ENCODE results near the gene TEX36.
"Not testable (repeated sequence)": the region's sequence is repeated elsewhere in the genome, so short reads cannot be mapped to it uniquely, and the experiment has no call there.

TEX36 gene, protein sequence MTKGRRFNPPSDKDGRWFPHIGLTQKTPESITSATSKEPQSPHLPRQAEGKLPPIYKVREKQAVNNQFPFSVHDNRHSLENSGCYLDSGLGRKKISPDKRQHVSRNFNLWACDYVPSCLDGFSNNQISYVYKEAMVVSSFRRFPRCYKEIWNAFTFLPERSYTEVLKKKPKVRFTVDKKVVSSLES

GRCh38 chr10:125683063-125683462 is at the start of gene TEX36:
TEX36 (minus strand) TSS chr10:125683163; CDS start chr10:125682989, 174 bp downstream.
- DNase-seq (ENCODE audit: low read depth in 1 of 2, low spot score in 1 of 2), result no peak

- no peak for DNase-seq (ENCODE audit: low read depth in 1 of 2, low spot score in 1 of 2)
Observed at GRCh38 chr10:125727436-125727835, 44.5 kb upstream of the TEX36 start.

GRCh38 chr10:125726914-125727313 is 44.0 kb upstream of the TEX36 start:
- DNase-seq (ENCODE audit: low read depth in 1 of 2, low spot score in 1 of 2), result no peak

GRCh38 chr10:125722811-125723210 is 39.8 kb upstream of the TEX36 start:
- DNase-seq (ENCODE audit: low read depth in 1 of 2, low spot score in 1 of 2), result no peak

GRCh38 chr10:125721035-125721434 is 38.1 kb upstream of the TEX36 start:
- no peak for DNase-seq (ENCODE audit: low read depth in 1 of 2, low spot score in 1 of 2)

- no peak for DNase-seq (ENCODE audit: low read depth in 1 of 2, low spot score in 1 of 2)
Observed at GRCh38 chr10:125720002-125720382, 37.0 kb upstream of the TEX36 start.

GRCh38 chr10:125719173-125720001 is 36.4 kb upstream of the TEX36 start, which contains the start of gene EDRF1:
EDRF1 (plus strand) TSS chr10:125719709; CDS start chr10:125719808, 99 bp downstream.
- DNase-seq (ENCODE audit: low read depth in 1 of 2, low spot score in 1 of 2), result peak; percentile 97 to 98

- DNase-seq (ENCODE audit: low read depth in 1 of 2, low spot score in 1 of 2), result not testable (repeated sequence)
Observed at GRCh38 chr10:125714728-125715127, 31.8 kb upstream of the TEX36 start.

- DNase-seq (ENCODE audit: low read depth in 1 of 2, low spot score in 1 of 2), result no peak
Observed at GRCh38 chr10:125711110-125711750, 28.3 kb upstream of the TEX36 start.

GRCh38 chr10:125709553-125710474 is 26.9 kb upstream of the TEX36 start:
- DNase-seq (ENCODE audit: low read depth in 1 of 2, low spot score in 1 of 2), result no peak

- DNase-seq (ENCODE audit: low read depth in 1 of 2, low spot score in 1 of 2), result no peak
Observed at GRCh38 chr10:125708971-125709503, 26.1 kb upstream of the TEX36 start.

DNA sequence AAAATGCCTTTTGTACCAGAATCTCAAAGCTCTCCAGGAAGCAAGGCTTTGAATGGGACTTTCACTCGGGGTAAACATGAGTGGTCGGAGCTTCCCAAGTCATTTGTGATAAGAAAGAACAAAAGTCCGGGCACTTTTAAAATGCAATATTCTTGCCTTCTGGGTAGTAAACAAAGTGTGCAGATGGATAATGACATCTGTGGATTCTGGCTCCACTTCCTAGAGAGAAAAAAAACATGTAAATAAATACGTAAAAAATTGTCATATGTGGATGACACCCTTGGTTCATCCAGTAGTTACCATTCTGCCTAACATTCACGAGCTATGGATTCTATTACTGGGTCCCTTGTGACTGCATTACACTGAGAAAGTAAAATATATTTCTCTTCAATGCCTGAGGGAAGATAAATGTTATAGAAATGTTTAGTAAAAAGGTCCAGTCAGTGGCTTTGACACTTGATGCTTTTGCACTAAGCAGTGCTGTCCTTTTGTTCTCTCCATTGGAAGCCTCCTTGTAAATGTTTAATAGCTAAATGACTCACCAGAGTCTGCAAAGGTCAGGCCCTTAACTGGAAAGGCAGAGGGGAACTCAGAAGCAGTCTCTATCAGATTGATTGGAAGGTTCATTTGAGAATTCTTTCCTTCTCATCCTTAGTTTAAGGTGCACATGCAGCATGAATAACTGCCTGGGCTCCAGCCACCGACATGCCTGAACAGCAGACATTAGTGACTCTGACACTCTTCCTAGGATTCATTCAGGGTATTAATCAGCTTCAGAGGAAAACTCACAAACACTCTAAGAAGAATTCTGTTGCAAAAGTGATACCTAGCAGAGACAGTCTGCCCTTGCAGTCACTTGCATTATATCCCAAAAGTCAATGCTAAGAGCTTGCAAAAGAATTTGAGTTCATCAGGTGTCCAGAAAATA is 24.8 kb upstream of the TEX36 start:
- no peak for DNase-seq (ENCODE audit: low read depth in 1 of 2, low spot score in 1 of 2)

DNA sequence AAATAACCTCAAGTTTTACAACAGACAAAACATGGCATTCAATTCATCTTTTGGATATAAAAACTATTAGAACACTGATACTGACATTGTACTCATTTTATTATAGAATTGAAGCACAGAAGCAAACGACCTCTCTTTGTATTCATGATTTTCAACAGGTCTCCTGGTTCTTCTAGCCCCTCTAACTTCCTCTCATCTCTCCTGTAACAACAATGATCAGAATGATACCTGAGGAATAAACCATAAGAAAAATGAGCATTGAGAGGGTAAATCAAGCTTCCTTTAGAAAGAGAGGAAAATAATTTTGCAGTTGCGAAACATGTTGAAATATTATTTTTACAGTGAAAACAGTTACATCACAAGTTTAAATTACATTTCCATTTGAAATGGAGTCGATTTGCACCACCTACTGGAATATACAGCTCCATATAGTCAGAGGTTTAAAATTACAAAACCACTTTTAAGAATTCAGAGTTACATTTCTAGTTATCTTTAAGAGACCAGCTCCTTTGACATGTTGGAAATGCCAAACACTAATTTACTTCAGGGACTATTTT is 17.5 kb upstream of the TEX36 start:
- DNase-seq (ENCODE audit: low read depth in 1 of 2, low spot score in 1 of 2), result no peak

DNA sequence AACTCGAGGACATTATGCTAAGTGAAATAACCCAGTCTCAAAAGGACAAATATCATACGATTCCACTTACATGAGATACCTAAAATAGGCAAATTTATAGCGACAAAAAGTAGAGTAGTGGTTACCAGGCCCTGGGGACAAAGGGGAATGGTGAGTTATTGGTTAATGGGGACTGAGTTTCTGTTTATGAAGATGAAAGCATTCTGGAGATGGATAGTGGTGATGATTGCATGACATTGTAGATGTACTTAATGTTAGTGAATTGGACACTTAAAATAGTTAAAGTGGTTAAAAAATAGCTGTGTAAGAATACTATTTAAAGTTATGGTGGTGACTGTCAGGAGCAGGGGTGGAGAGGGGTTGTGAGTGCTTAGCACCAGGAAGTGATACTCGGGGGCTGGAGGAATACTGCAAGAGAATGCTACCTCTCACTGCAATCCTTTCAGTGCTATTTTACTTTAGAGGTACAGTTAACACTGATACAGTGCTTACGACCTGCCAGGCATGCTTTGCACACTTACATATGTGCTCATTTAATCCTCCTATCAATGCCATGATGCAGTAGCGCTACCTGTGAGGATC is 16.7 kb upstream of the TEX36 start:
- no peak for DNase-seq (ENCODE audit: low read depth in 1 of 2, low spot score in 1 of 2)

DNA sequence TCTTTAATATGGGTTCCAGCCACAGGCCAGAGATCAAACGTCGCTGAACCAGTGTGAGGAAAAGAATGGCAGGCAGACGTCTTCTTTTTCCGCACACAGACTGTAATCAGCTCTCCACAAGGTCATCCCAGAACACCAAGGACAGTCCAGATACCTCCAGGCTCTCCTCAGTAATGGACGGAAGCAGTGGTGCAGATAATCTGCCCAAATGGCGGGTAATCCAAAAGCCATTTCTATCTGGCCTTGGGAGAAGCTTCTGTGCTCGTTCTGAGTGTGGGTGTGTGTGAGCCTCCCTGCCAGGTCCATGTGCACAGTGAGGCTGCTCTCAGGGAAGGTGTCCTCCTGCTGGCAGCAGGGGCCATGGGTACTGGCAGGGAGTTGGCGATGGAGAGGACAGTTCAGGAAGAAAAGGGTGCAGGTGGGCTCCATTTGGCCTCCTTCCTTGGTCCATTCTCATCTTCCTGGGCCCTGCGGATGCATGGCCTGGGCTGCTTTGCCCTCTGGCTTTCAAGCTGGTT is 15.6 kb upstream of the TEX36 start:
- no peak for DNase-seq (ENCODE audit: low read depth in 1 of 2, low spot score in 1 of 2)

GRCh38 chr10:125696884-125697283 is 13.9 kb upstream of the TEX36 start:
- not testable (repeated sequence) for DNase-seq (ENCODE audit: low read depth in 1 of 2, low spot score in 1 of 2)

GRCh38 chr10:125694883-125695282 is 11.9 kb upstream of the TEX36 start:
- no peak for DNase-seq (ENCODE audit: low read depth in 1 of 2, low spot score in 1 of 2)

DNA sequence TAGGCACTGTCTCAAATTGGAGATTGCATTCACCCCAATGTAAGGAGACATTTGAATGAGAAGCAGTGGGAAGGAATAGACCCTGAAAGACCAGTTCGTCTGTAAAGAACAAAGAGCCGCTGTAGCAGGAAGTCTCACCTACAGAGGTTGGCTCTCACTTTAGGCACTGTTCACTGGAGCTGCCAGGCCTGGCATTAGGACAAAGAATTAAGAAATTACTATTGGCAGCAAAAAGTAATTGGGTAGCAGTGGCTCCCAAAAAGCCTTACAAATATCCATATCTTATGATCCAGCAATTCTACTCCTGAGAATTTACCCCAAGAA is 10.5 kb upstream of the TEX36 start:
- DNase-seq (ENCODE audit: low read depth in 1 of 2, low spot score in 1 of 2), result no peak
